Trophoblast cell (in vitro differentiated cells and primary cell): Measurements from ENCODE around the gene RFTN1.
A peak's percentile ranks its signal among the peaks of the same experiment; 100 is the strongest.

Experiments
- DNase-seq, 2 donors: peaks; one replicate each; pipeline ENCODE4 v3.0.0-alpha.2; 2016
- H2AFZ ChIP-seq: 2 replicates; pipeline ENCODE4 v1.6.1; 2013; ENCODE audit warnings: low read length, moderate library complexity, mild to moderate bottlenecking; ENCODE audit not compliant: insufficient read depth, poor library complexity
- H2AK5ac ChIP-seq: 2 replicates; pipeline ENCODE4 v1.6.1; 2013; ENCODE audit warnings: mild to moderate bottlenecking, low read length
- H2BK120ac ChIP-seq: 2 replicates; pipeline ENCODE4 v1.6.1; 2013; ENCODE audit warnings: low read length, mild to moderate bottlenecking, moderate library complexity; ENCODE audit not compliant: insufficient read depth, poor library complexity
- H2BK12ac ChIP-seq: 2 replicates; pipeline ENCODE4 v1.6.1; 2013; ENCODE audit warnings: mild to moderate bottlenecking, low read length, moderate library complexity
- H2BK5ac ChIP-seq: 2 replicates; pipeline ENCODE4 v1.6.1; 2013; ENCODE audit warnings: low read length, low read depth, moderate library complexity, mild to moderate bottlenecking; ENCODE audit not compliant: poor library complexity
- H3K14ac ChIP-seq: 2 replicates; pipeline ENCODE4 v1.6.1; 2013; ENCODE audit warnings: mild to moderate bottlenecking, low read length
- H3K18ac ChIP-seq: 2 replicates; pipeline ENCODE4 v1.6.1; 2013; ENCODE audit warnings: mild to moderate bottlenecking, low read length
- H3K23ac ChIP-seq: 2 replicates; pipeline ENCODE4 v1.6.1; 2013; ENCODE audit warnings: low read length
- H3K27ac ChIP-seq: 2 replicates; pipeline ENCODE4 v1.5.1; 2013; ENCODE audit warnings: low read depth, mild to moderate bottlenecking, inconsistent platforms, low read length, moderate library complexity
- H3K27me3 ChIP-seq: 2 replicates; pipeline ENCODE4 v1.6.1; 2013; ENCODE audit warnings: inconsistent platforms, mild to moderate bottlenecking, low read length, moderate library complexity; ENCODE audit not compliant: insufficient read depth
- H3K36me3 ChIP-seq, 2 experiments: 1 replicate in 1 of 2; 2 replicates in 1 of 2; pipeline ENCODE4 v1.6.1; 2013; ENCODE audit warnings: low read length in 2 of 2, mild to moderate bottlenecking in 2 of 2, moderate library complexity in 1 of 2; ENCODE audit not compliant: insufficient read depth in 2 of 2, control insufficient read depth in 1 of 2
- H3K4ac ChIP-seq: 2 replicates; pipeline ENCODE4 v1.6.1; 2013; ENCODE audit warnings: low read depth, mild to moderate bottlenecking, low read length, moderate library complexity
- H3K4me1 ChIP-seq, 2 experiments: 1 replicate in 1 of 2; 2 replicates in 1 of 2; pipeline ENCODE4 v1.6.1; 2013; ENCODE audit warnings: low read length in 2 of 2, mild to moderate bottlenecking in 2 of 2, moderate library complexity in 1 of 2; ENCODE audit not compliant: insufficient read depth in 2 of 2, control insufficient read depth in 1 of 2
- H3K4me2 ChIP-seq: 2 replicates; pipeline ENCODE4 v1.6.1; 2013; ENCODE audit warnings: inconsistent platforms, mild to moderate bottlenecking, low read length, moderate library complexity
- H3K4me3 ChIP-seq: 2 replicates; pipeline ENCODE4 v1.5.1; 2013; ENCODE audit warnings: mild to moderate bottlenecking, low read depth, low read length, inconsistent platforms
- H3K79me1 ChIP-seq: one replicate; pipeline ENCODE4 v1.6.1; 2013; ENCODE audit warnings: low read length
- H3K79me2 ChIP-seq: 2 replicates; pipeline ENCODE4 v1.6.1; 2013; ENCODE audit warnings: low read length, mild to moderate bottlenecking; ENCODE audit not compliant: control insufficient read depth, insufficient read depth, poor library complexity
- H3K9ac ChIP-seq: 2 replicates; pipeline ENCODE4 v1.6.1; 2013; ENCODE audit warnings: mild to moderate bottlenecking, low read length
- H3K9me3 ChIP-seq: 2 replicates; pipeline ENCODE4 v1.6.1; 2013; ENCODE audit warnings: low read depth, mild to moderate bottlenecking, control low read depth, inconsistent platforms, low read length; ENCODE audit not compliant: insufficient read depth
- H4K12ac ChIP-seq: 2 replicates; pipeline ENCODE4 v1.6.1; 2013; ENCODE audit warnings: low read depth, mild to moderate bottlenecking, low read length, moderate library complexity
- H4K8ac ChIP-seq: 2 replicates; pipeline ENCODE4 v1.6.1; 2013; ENCODE audit warnings: low read depth, mild to moderate bottlenecking, low read length, moderate library complexity
- H4K91ac ChIP-seq: one replicate; pipeline ENCODE4 v1.6.1; 2013; ENCODE audit warnings: low read depth, mild to moderate bottlenecking, low read length, moderate library complexity
- WGBS: extraction: QIAGEN DNeasy Blood & Tissue Kit; methylation state at CpG from one replicate; pipeline ENCODE4 v1.1.7; 2013; ENCODE audit warnings: missing lambda C conversion rate; ENCODE audit not compliant: insufficient read length, insufficient coverage; ENCODE audit errors: extremely low coverage; 5-methylcytosine and 5-hydroxymethylcytosine counted together

The RFTN1 gene

GRCh38 chr3:16290827-16291196 is 222.7 kb downstream of the RFTN1 start:
- no CpG with 5 or more reads among the region's 2 CpGs for WGBS
- H4K8ac ChIP-seq: no peak overlapping the region
- H3K4me3 ChIP-seq: no peak overlapping the region
- H3K4me1 ChIP-seq: no peaks in the 10 kb centered on the region
- no peak overlapping the region for H2AFZ ChIP-seq
- no peak for DNase-seq
- H3K36me3 ChIP-seq: peaks cover 0 to 3% of the 10 kb centered on the region in 2 experiments
- no peak overlapping the region for H2BK120ac ChIP-seq
- H2AK5ac ChIP-seq: no peak overlapping the region
- no peaks in the 10 kb centered on the region for H3K27me3 ChIP-seq
- H2BK5ac ChIP-seq: no peak overlapping the region
- H3K9ac ChIP-seq: no peak overlapping the region
- no peak overlapping the region for H4K12ac ChIP-seq
- no peak overlapping the region for H3K27ac ChIP-seq
- H3K18ac ChIP-seq: no peak overlapping the region
- no peaks in the 10 kb centered on the region for H3K9me3 ChIP-seq
- H4K91ac ChIP-seq: no peak overlapping the region
- no peak overlapping the region for H2BK12ac ChIP-seq
- no peaks in the 10 kb centered on the region for H3K79me2 ChIP-seq
- H3K79me1 ChIP-seq: no peaks in the 10 kb centered on the region
- no peak overlapping the region for H3K14ac ChIP-seq
- no peak overlapping the region for H3K4me2 ChIP-seq
- H3K23ac ChIP-seq: no peak overlapping the region
- H3K4ac ChIP-seq: no peak overlapping the region

DNA sequence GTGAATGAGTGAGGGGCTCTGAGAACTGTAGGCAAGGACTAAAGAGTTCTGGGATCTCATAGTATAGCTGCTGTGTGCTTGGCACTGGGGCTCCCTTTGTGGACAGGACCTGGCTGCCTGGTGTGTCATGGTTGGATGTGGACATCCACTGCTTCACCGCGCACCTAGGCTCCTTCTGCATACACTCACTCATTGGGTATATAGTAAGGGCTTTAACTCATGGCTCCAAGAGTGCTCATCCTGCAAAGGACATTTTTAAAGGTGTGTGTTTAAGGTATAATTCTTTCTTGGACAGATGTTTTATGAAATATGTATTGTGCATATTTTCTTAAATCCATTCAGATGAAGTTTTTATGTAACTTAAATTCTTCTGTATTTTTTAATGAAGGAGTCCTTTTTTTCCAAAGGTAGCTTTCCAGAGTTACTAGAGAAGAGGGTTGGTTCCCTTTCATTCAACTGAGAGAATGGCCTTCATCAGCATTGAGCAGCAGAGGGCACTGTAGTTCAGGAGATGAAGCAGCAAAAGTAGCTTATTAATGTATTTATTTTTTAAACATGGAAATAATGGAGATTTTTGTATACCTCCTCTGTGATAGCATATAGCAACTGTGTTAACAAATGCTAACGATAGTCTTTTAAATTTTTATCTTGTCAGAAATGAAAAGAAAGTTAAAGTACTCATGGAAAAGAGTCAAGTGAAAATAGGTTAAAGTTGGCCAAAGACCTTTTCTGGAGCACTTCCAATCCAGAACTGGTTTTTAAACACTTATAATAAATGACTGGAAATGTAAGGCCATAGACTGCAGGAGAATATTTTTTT is 223.3 kb downstream of the RFTN1 start:
- H3K4ac ChIP-seq: no peak overlapping the region
- H4K8ac ChIP-seq: no peak overlapping the region
- no peak overlapping the region for H2BK12ac ChIP-seq
- H2BK5ac ChIP-seq: no peak overlapping the region
- no peaks in the 10 kb centered on the region for H3K27me3 ChIP-seq
- H2AFZ ChIP-seq: no peak overlapping the region
- no peaks in the 10 kb centered on the region for H3K79me1 ChIP-seq
- H3K4me1 ChIP-seq: no peaks in the 10 kb centered on the region
- no peak overlapping the region for H2BK120ac ChIP-seq
- H4K91ac ChIP-seq: no peak overlapping the region
- no peak overlapping the region for H4K12ac ChIP-seq
- H3K4me3 ChIP-seq: no peak overlapping the region
- DNase-seq: peak; percentile 34 to 67
- no peak overlapping the region for H2AK5ac ChIP-seq
- no peak overlapping the region for H3K18ac ChIP-seq
- H3K36me3 ChIP-seq: peaks cover 0 to 3% of the 10 kb centered on the region in 2 experiments
- H3K23ac ChIP-seq: no peak overlapping the region
- no peaks in the 10 kb centered on the region for H3K79me2 ChIP-seq
- H3K9ac ChIP-seq: no peak overlapping the region
- no peak overlapping the region for H3K14ac ChIP-seq
- no peaks in the 10 kb centered on the region for H3K9me3 ChIP-seq
- WGBS: no CpG with 5 or more reads among the region's 3 CpGs
- H3K4me2 ChIP-seq: no peak overlapping the region
- H3K27ac ChIP-seq: no peak overlapping the region

DNA sequence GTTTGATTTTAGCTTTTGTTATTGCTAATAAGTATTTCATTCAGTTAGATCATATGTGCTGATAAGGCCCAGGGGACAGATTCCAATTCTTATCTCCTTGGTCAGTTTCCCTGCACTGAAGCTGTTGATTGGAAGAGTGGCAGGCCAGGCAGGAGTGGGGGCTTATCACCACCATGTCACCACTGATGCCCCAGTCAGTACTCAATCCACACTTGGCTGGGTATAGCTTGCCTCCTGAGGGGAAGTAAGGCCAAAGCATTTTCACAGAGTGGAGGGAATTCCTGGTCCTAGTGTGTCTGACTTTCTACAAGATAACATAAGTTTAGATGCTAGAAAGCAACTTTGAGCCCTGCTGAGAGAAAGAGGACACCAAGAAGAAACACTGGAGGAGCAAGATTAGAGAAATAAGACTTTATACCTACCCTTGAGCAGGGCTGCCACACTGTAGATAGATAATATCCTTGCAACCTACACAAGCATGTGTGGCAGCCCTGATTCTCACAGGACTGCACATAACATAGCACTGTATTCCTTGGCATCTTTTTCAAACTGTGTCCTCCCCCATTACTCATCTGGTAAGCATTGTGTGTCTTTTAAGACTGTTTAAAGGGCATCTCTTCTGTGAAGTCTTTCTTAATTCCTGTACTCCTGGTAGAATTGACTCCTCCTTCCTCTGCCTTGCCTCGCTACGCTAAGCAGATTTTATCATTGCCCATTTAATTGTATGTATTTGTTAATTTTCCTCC is 224.2 kb downstream of the RFTN1 start:
- no peaks in the 10 kb centered on the region for H3K79me1 ChIP-seq
- no peak overlapping the region for H3K4ac ChIP-seq
- no peak overlapping the region for H2BK120ac ChIP-seq
- no CpG with 5 or more reads among the region's 2 CpGs for WGBS
- H3K9me3 ChIP-seq: no peaks in the 10 kb centered on the region
- no peak overlapping the region for H3K4me2 ChIP-seq
- H3K79me2 ChIP-seq: no peaks in the 10 kb centered on the region
- no peak overlapping the region for H4K8ac ChIP-seq
- no peak overlapping the region for H2AK5ac ChIP-seq
- no peak overlapping the region for H3K14ac ChIP-seq
- H4K91ac ChIP-seq: no peak overlapping the region
- H4K12ac ChIP-seq: no peak overlapping the region
- no peaks in the 10 kb centered on the region for H3K4me1 ChIP-seq
- no peak overlapping the region for H3K4me3 ChIP-seq
- H3K36me3 ChIP-seq: peaks cover 0 to 3% of the 10 kb centered on the region in 2 experiments
- no peak overlapping the region for H2AFZ ChIP-seq
- H2BK12ac ChIP-seq: no peak overlapping the region
- peak in 1 of 2 donors; percentile 58 for DNase-seq
- no peak overlapping the region for H3K9ac ChIP-seq
- no peaks in the 10 kb centered on the region for H3K27me3 ChIP-seq
- no peak overlapping the region for H3K27ac ChIP-seq
- no peak overlapping the region for H2BK5ac ChIP-seq
- no peak overlapping the region for H3K18ac ChIP-seq
- no peak overlapping the region for H3K23ac ChIP-seq

DNA sequence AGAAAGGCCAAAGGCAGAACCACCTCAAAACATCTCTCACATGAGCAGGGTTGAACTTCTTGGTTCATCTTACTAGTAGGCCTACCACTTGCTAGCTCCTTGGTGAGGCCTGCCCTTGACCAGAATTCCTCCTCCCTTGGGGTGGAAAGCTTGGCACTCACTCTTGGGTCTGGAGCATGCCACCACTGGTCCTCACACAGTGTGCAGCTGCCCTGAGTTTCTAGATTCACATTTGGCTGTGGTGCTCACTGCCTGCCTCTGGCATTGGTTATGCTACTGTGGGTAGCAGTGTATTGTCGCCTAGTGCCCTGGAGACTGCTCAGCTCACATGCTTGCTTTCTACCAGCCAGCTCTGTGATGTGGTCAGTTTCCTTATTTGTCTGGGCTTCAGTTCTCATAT is 224.8 kb downstream of the RFTN1 start:
- H4K8ac ChIP-seq: no peak overlapping the region
- no peak overlapping the region for H4K12ac ChIP-seq
- H3K36me3 ChIP-seq: peaks cover 0 to 3% of the 10 kb centered on the region in 2 experiments
- WGBS: no CpG with 5 or more reads among the region's 1 CpG
- H3K4me3 ChIP-seq: no peak overlapping the region
- no peaks in the 10 kb centered on the region for H3K9me3 ChIP-seq
- H3K79me2 ChIP-seq: no peaks in the 10 kb centered on the region
- H2BK120ac ChIP-seq: no peak overlapping the region
- no peak overlapping the region for H2AK5ac ChIP-seq
- no peak overlapping the region for H3K23ac ChIP-seq
- no peak overlapping the region for H3K18ac ChIP-seq
- H3K4me1 ChIP-seq: no peaks in the 10 kb centered on the region
- H3K14ac ChIP-seq: no peak overlapping the region
- H2AFZ ChIP-seq: no peak overlapping the region
- H3K27me3 ChIP-seq: no peaks in the 10 kb centered on the region
- no peak overlapping the region for H3K27ac ChIP-seq
- DNase-seq: no peak
- H3K4me2 ChIP-seq: no peak overlapping the region
- no peak overlapping the region for H4K91ac ChIP-seq
- no peak overlapping the region for H2BK5ac ChIP-seq
- no peaks in the 10 kb centered on the region for H3K79me1 ChIP-seq
- no peak overlapping the region for H2BK12ac ChIP-seq
- H3K4ac ChIP-seq: no peak overlapping the region
- no peak overlapping the region for H3K9ac ChIP-seq
